ENCODE results near the gene COL13A1.

DNA sequence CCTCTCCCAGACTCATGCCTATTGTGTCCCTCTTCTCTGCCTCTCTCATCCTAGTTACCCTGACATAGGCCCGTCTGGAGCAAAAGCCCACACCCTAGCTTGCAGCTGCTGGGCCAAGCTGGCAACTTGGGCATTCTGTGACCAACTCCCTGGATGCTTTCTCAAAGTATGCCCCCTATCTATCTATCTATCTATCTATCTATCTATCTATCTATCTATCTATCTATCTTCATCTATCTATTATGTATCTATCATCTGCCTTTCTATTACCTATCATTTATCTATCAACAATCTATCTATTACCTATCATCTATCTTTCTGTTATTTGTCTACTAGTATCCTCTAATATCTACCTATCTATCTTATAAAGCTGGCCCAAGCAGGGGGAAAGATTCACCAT lies 45.4 kb upstream of the COL13A1 start:
- TF ChIP-seq, protein P1, sequence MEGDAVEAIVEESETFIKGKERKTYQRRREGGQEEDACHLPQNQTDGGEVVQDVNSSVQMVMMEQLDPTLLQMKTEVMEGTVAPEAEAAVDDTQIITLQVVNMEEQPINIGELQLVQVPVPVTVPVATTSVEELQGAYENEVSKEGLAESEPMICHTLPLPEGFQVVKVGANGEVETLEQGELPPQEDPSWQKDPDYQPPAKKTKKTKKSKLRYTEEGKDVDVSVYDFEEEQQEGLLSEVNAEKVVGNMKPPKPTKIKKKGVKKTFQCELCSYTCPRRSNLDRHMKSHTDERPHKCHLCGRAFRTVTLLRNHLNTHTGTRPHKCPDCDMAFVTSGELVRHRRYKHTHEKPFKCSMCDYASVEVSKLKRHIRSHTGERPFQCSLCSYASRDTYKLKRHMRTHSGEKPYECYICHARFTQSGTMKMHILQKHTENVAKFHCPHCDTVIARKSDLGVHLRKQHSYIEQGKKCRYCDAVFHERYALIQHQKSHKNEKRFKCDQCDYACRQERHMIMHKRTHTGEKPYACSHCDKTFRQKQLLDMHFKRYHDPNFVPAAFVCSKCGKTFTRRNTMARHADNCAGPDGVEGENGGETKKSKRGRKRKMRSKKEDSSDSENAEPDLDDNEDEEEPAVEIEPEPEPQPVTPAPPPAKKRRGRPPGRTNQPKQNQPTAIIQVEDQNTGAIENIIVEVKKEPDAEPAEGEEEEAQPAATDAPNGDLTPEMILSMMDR (IDR thresholded peaks at IDR 0.05) = no peak
- no peak for TF ChIP-seq POLR2A (IDR thresholded peaks at IDR 0.05)
